ENCODE results near the gene RHOT1.
A peak's percentile ranks its signal among the peaks of the same experiment; 100 is the strongest.
"Not testable (repeated sequence)": the region's sequence is repeated elsewhere in the genome, so short reads cannot be mapped to it uniquely, and the experiment has no call there.

RHOT1 gene

GRCh38 chr17:32142038-32142856 is at the start of gene RHOT1:
TSS of gene RHOT1 (plus strand) at chr17:32142502. CDS start at chr17:32142693, 191 bp downstream.
- peak; percentile 13 for DNase-seq

- no peak for DNase-seq
Measured at GRCh38 chr17:32099686-32100085, 42.6 kb upstream of the RHOT1 start.

GRCh38 chr17:32100323-32100722 is 42.0 kb upstream of the RHOT1 start:
- not testable (repeated sequence) for DNase-seq

- DNase-seq: peak; percentile 24
Measured at GRCh38 chr17:32100971-32101631, 41.2 kb upstream of the RHOT1 start.

- no peak for DNase-seq
Measured at GRCh38 chr17:32102172-32102571, 40.1 kb upstream of the RHOT1 start.

GRCh38 chr17:32102646-32103186 is 39.6 kb upstream of the RHOT1 start:
- no peak for DNase-seq

- DNase-seq: no peak
Measured at GRCh38 chr17:32103476-32104113, 38.7 kb upstream of the RHOT1 start.

- no peak for DNase-seq
Measured at GRCh38 chr17:32104158-32104557, 38.1 kb upstream of the RHOT1 start.

- not testable (repeated sequence) for DNase-seq
Measured at GRCh38 chr17:32106471-32106981, 35.8 kb upstream of the RHOT1 start.

- not testable (repeated sequence) for DNase-seq
Measured at GRCh38 chr17:32107194-32107593, 35.1 kb upstream of the RHOT1 start.

GRCh38 chr17:32110596-32110995 is 31.7 kb upstream of the RHOT1 start:
- no peak for DNase-seq

- no peak for DNase-seq
Measured at GRCh38 chr17:32111141-32111771, 31.0 kb upstream of the RHOT1 start.

GRCh38 chr17:32112416-32112815 is 29.9 kb upstream of the RHOT1 start:
- DNase-seq: no peak

GRCh38 chr17:32114536-32114935 is 27.8 kb upstream of the RHOT1 start:
- no peak for DNase-seq

- not testable (repeated sequence) for DNase-seq
Measured at GRCh38 chr17:32115546-32115945, 26.8 kb upstream of the RHOT1 start.

- no peak for DNase-seq
Measured at GRCh38 chr17:32116937-32117336, 25.4 kb upstream of the RHOT1 start.

- no peak for DNase-seq
Measured at GRCh38 chr17:32117399-32117798, 24.9 kb upstream of the RHOT1 start.

- not testable (repeated sequence) for DNase-seq
Measured at GRCh38 chr17:32118088-32118487, 24.2 kb upstream of the RHOT1 start.

GRCh38 chr17:32118835-32119234 is 23.5 kb upstream of the RHOT1 start:
- no peak for DNase-seq

GRCh38 chr17:32120141-32120540 is 22.2 kb upstream of the RHOT1 start:
- DNase-seq: no peak

- DNase-seq: no peak
Measured at GRCh38 chr17:32120716-32121115, 21.6 kb upstream of the RHOT1 start.

GRCh38 chr17:32123782-32124181 is 18.5 kb upstream of the RHOT1 start:
- DNase-seq: no peak

Measured in DMS153 (cell line).